GM12891 (cell line): ENCODE data around the gene FAM107A.

Experiments used
- PAX5 ChIP-seq: IDR thresholded peaks from 2 replicates; pipeline ENCODE4 v1.6.1; 2011; ENCODE audit warnings: low read length, moderate library complexity, mild to moderate bottlenecking; ENCODE audit not compliant: insufficient read depth, severe bottlenecking
- POLR2A ChIP-seq: IDR thresholded peaks from 2 replicates; pipeline ENCODE4 v1.6.1; 2011; ENCODE audit warnings: low read depth, low read length, control low read depth
- POLR2AphosphoS5 ChIP-seq: IDR thresholded peaks from 2 replicates; pipeline ENCODE4 v1.6.1; 2011; ENCODE audit warnings: low read depth, low read length, control low read depth
- POU2F2 ChIP-seq: IDR thresholded peaks from 2 replicates; pipeline ENCODE4 v1.6.1; 2011; ENCODE audit warnings: low read depth, mild to moderate bottlenecking, control low read depth, low read length, moderate library complexity
- SPI1 ChIP-seq: IDR thresholded peaks from 2 replicates; pipeline ENCODE4 v1.6.1; 2011; ENCODE audit warnings: low read depth, low read length, control low read depth
- TAF1 ChIP-seq: IDR thresholded peaks from 2 replicates; pipeline ENCODE4 v1.6.1; 2011; ENCODE audit warnings: low read depth, low read length, control low read depth

DNA sequence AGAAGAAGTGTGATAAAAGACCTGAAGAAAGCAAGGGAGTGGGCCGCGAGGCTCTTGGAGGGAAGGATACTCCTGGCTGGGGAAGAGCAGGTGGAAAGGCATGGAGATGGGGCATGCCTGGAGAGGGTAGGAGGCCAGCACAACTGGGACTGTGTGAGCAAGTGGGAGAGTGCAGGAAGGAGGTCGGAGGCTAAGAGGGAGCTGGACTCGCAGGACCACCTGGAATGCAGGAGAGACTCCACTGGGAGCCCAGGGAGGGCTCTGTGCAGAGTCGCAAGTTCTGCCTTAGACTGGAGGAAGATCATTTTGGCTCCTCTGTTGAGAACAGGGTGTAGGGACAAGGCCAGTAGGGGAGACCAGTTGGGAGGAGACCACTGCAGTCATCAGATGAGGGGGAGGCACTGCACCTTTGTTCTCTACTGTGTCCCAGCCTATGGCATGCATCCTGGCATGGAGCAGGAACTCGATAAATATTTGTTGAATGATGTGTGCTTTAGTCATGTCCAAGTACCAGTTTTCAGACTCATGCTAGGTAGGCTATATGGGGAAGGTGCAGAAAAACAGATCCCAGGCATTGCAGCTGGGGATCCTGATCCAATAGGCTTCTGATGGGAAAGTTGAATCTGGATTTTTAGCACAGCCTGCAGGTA lies 13.7 kb downstream of the FAM107A start:
- no peak for TF ChIP-seq POLR2AphosphoS5
- no peak for TF ChIP-seq POLR2A
- no peak for TF ChIP-seq SPI1
- TF ChIP-seq TAF1: no peak
- TF ChIP-seq POU2F2: no peak
- no peak for TF ChIP-seq PAX5
